ENCODE results near the gene PRR14. TPM values are rescaled to one million over a fixed set of nuclear protein-coding genes. Genes with fewer than 3 reads are reported as not detected.
A peak's percentile ranks its signal among the peaks of the same experiment; 100 is the strongest.
"Not testable (repeated sequence)": the region's sequence is repeated elsewhere in the genome, so short reads cannot be mapped to it uniquely, and the experiment has no call there.

Gene PRR14
- total and polyA plus RNA-seq, 2 donors (not counting 1 experiment from before 2014, with no cell fraction given), result 2.5 to 6.6 TPM

- Histone ChIP-seq H3K9me3 (ENCODE audit: control insufficient read depth, insufficient read depth, low read depth, low read length) (no peaks in the 10 kb centered on the region), H3K27me3 (ENCODE audit: control insufficient read depth, insufficient read depth, low read length) (no peaks in the 10 kb centered on the region), H2AFZ (ENCODE audit: low read length) (no peak overlapping the region), H3K27ac (ENCODE audit: insufficient read depth, low read length) (no peak overlapping the region), H3K4me1 (ENCODE audit: control insufficient read depth, extremely low read depth, insufficient read depth, low read length) (peaks cover 5% of the 10 kb centered on the region), H3K79me2 (ENCODE audit: control insufficient read depth, insufficient read depth, low read length) (peaks cover 33% of the 10 kb centered on the region), H4K20me1 (ENCODE audit: control insufficient read depth, extremely low read depth, insufficient read depth, low read length) (no peaks in the 10 kb centered on the region), H3K4me2 (ENCODE audit: extremely low read depth, insufficient read depth, low read length) (no peak overlapping the region), H3K4me3 (replicated peaks in 1 of 4; ENCODE audit: control extremely low read depth in 1 of 4, insufficient read depth in 1 of 4, low read depth in 3 of 4, low read length in 4 of 4) (peak overlapping the region in 1 of 4 experiments; percentile 97), H3K9ac (ENCODE audit: insufficient read depth, low read length) (no peak overlapping the region), H3K36me3 (ENCODE audit: control insufficient read depth, insufficient read depth, low read length) (peaks cover 11% of the 10 kb centered on the region)
- TF ChIP-seq EZH2 (IDR thresholded peaks at IDR 0.05; ENCODE audit: low read length, missing control alignments), result no peak
- TF ChIP-seq CTCF (conservative IDR thresholded peaks at IDR 0.05 in 1 of 2, IDR thresholded peaks at IDR 0.05 in 1 of 2; ENCODE audit: low read depth in 1 of 2, low read length in 2 of 2), result no peak
- no peak for DNase-seq (ENCODE audit: low read depth in 2 of 2)
Observed at GRCh38 chr16:30700971-30701370, 50.2 kb downstream of the PRR14 start.

GRCh38 chr16:30703071-30703470 is 52.3 kb downstream of the PRR14 start:
- not testable (repeated sequence) for H3K27me3 ChIP-seq (ENCODE audit: control insufficient read depth, insufficient read depth, low read length)
- peaks cover 25% of the 10 kb centered on the region for H3K36me3 ChIP-seq (ENCODE audit: control insufficient read depth, insufficient read depth, low read length)

GRCh38 chr16:30703971-30704370 is 53.2 kb downstream of the PRR14 start:
- no peaks in the 10 kb centered on the region for H3K9me3 ChIP-seq (ENCODE audit: control insufficient read depth, insufficient read depth, low read depth, low read length)
- H3K4me1 ChIP-seq (ENCODE audit: control insufficient read depth, extremely low read depth, insufficient read depth, low read length), result peaks cover 3% of the 10 kb centered on the region
- DNase-seq (ENCODE audit: low read depth in 2 of 2), result no peak
- H3K4me3 ChIP-seq (replicated peaks in 1 of 4; ENCODE audit: control extremely low read depth in 1 of 4, insufficient read depth in 1 of 4, low read depth in 3 of 4, low read length in 4 of 4), result no peak overlapping the region
- H3K4me2 ChIP-seq (ENCODE audit: extremely low read depth, insufficient read depth, low read length), result no peak overlapping the region
- H3K36me3 ChIP-seq (ENCODE audit: control insufficient read depth, insufficient read depth, low read length), result peaks cover 28% of the 10 kb centered on the region
- no peak overlapping the region for H2AFZ ChIP-seq (ENCODE audit: low read length)
- no peak for TF ChIP-seq CTCF (conservative IDR thresholded peaks at IDR 0.05 in 1 of 2, IDR thresholded peaks at IDR 0.05 in 1 of 2; ENCODE audit: low read depth in 1 of 2, low read length in 2 of 2)
- TF ChIP-seq EZH2 (IDR thresholded peaks at IDR 0.05; ENCODE audit: low read length, missing control alignments), result no peak
- H3K27me3 ChIP-seq (ENCODE audit: control insufficient read depth, insufficient read depth, low read length), result no peaks in the 10 kb centered on the region
- no peaks in the 10 kb centered on the region for H4K20me1 ChIP-seq (ENCODE audit: control insufficient read depth, extremely low read depth, insufficient read depth, low read length)
- peaks cover 33% of the 10 kb centered on the region for H3K79me2 ChIP-seq (ENCODE audit: control insufficient read depth, insufficient read depth, low read length)
- H3K9ac ChIP-seq (ENCODE audit: insufficient read depth, low read length), result no peak overlapping the region
- no peak overlapping the region for H3K27ac ChIP-seq (ENCODE audit: insufficient read depth, low read length)

More at GRCh38 chr16:30703071-30703470, 52.3 kb downstream of the PRR14 start:
- H3K4me3 ChIP-seq (replicated peaks in 1 of 4; ENCODE audit: control extremely low read depth in 1 of 4, insufficient read depth in 1 of 4, low read depth in 3 of 4, low read length in 4 of 4); H3K27ac ChIP-seq (ENCODE audit: insufficient read depth, low read length); H2AFZ ChIP-seq (ENCODE audit: low read length); DNase-seq (ENCODE audit: low read depth in 2 of 2); H4K20me1 ChIP-seq (ENCODE audit: control insufficient read depth, extremely low read depth, insufficient read depth, low read length); H3K9ac ChIP-seq (ENCODE audit: insufficient read depth, low read length); H3K4me1 ChIP-seq (ENCODE audit: control insufficient read depth, extremely low read depth, insufficient read depth, low read length); H3K4me2 ChIP-seq (ENCODE audit: extremely low read depth, insufficient read depth, low read length); H3K9me3 ChIP-seq (ENCODE audit: control insufficient read depth, insufficient read depth, low read depth, low read length): not testable (repeated sequence)
- H3K79me2 ChIP-seq (ENCODE audit: control insufficient read depth, insufficient read depth, low read length), result peaks cover 33% of the 10 kb centered on the region

Other genes with a start within 250 kb of the PRR14 start
- gene ZNF771, start 243.4 kb upstream of the PRR14 start, total RNA-seq, result 8.4 and 10.5 TPM in 2 replicates
- gene ZNF771, start 243.4 kb upstream of the PRR14 start, polyA plus RNA-seq, result 3.1 and 4.5 TPM in 2 replicates
- 6.6 and 8.5 TPM in 2 replicates for gene DCTPP1, start 220.9 kb upstream of the PRR14 start, total RNA-seq
- 23.6 and 38.1 TPM in 2 replicates for gene DCTPP1, start 220.9 kb upstream of the PRR14 start, polyA plus RNA-seq
- 19.3 and 26.6 TPM in 2 replicates for gene SEPHS2, start 205.1 kb upstream of the PRR14 start, total RNA-seq
- gene SEPHS2, start 205.1 kb upstream of the PRR14 start, polyA plus RNA-seq, result 39.3 and 41.8 TPM in 2 replicates
- gene ITGAL, start 178.2 kb upstream of the PRR14 start, total RNA-seq, result not detected in 2 replicates
- not detected in 2 replicates for gene ITGAL, start 178.2 kb upstream of the PRR14 start, polyA plus RNA-seq
- 21.8 and 23.9 TPM in 2 replicates for gene ZNF768, start 124.4 kb upstream of the PRR14 start, total RNA-seq
- gene ZNF768, start 124.4 kb upstream of the PRR14 start, polyA plus RNA-seq, result 8.2 and 9.5 TPM in 2 replicates
- gene ZNF747, start 116.1 kb upstream of the PRR14 start, total RNA-seq, result 7.4 and 10.6 TPM in 2 replicates
- 3.9 and 4.4 TPM in 2 replicates for gene ZNF747, start 116.1 kb upstream of the PRR14 start, polyA plus RNA-seq
- gene ZNF764, start 92.6 kb upstream of the PRR14 start, total RNA-seq, result 3.1 TPM in 2 replicates
- 2.4 and 2.6 TPM in 2 replicates for gene ZNF764, start 92.6 kb upstream of the PRR14 start, polyA plus RNA-seq
- gene ZNF688, start 79.2 kb upstream of the PRR14 start, total RNA-seq, result 10.3 and 12.9 TPM in 2 replicates
- 3.0 and 3.1 TPM in 2 replicates for gene ZNF688, start 79.2 kb upstream of the PRR14 start, polyA plus RNA-seq
- gene ZNF785, start 65.3 kb upstream of the PRR14 start, total RNA-seq, result 6.6 and 8.7 TPM in 2 replicates
- 4.7 and 7.1 TPM in 2 replicates for gene ZNF785, start 65.3 kb upstream of the PRR14 start, polyA plus RNA-seq
- gene ZNF689, start 40.6 kb upstream of the PRR14 start, total RNA-seq, result 4.6 and 6.1 TPM in 2 replicates
- 3.5 and 4.2 TPM in 2 replicates for gene ZNF689, start 40.6 kb upstream of the PRR14 start, polyA plus RNA-seq
- gene FBRS, start 7.5 kb downstream of the PRR14 start, total RNA-seq, result 16.7 and 20.8 TPM in 2 replicates
- gene FBRS, start 7.5 kb downstream of the PRR14 start, polyA plus RNA-seq, result 5.5 and 8.2 TPM in 2 replicates
- gene SRCAP, start 48.2 kb downstream of the PRR14 start, total RNA-seq, result 11.3 and 14.2 TPM in 2 replicates
- 3.5 and 6.4 TPM in 2 replicates for gene SRCAP, start 48.2 kb downstream of the PRR14 start, polyA plus RNA-seq
- 11.8 and 15.4 TPM in 2 replicates for gene PHKG2, start 97.5 kb downstream of the PRR14 start, total RNA-seq
- 19.4 and 23.8 TPM in 2 replicates for gene PHKG2, start 97.5 kb downstream of the PRR14 start, polyA plus RNA-seq
- 0.77 and 1.3 TPM in 2 replicates for gene CFAP119, start 111.1 kb downstream of the PRR14 start, total RNA-seq
- gene CFAP119, start 111.1 kb downstream of the PRR14 start, polyA plus RNA-seq, result 1.5 and 2.0 TPM in 2 replicates
- 56.8 TPM in 2 replicates for gene RNF40, start 111.4 kb downstream of the PRR14 start, total RNA-seq
- gene RNF40, start 111.4 kb downstream of the PRR14 start, polyA plus RNA-seq, result 42.0 and 68.2 TPM in 2 replicates
- gene ZNF629, start 136.2 kb downstream of the PRR14 start, total RNA-seq, result 6.4 and 7.3 TPM in 2 replicates
- 5.8 and 6.2 TPM in 2 replicates for gene ZNF629, start 136.2 kb downstream of the PRR14 start, polyA plus RNA-seq
- gene BCL7C, start 243.1 kb downstream of the PRR14 start, total RNA-seq, result 28.2 and 31.3 TPM in 2 replicates
- gene BCL7C, start 243.1 kb downstream of the PRR14 start, polyA plus RNA-seq, result 24.8 and 25.6 TPM in 2 replicates
- 1.8 and 5.3 TPM in 2 replicates for gene CTF1, start 245.7 kb downstream of the PRR14 start, total RNA-seq
- gene CTF1, start 245.7 kb downstream of the PRR14 start, polyA plus RNA-seq, result 8.8 and 9.8 TPM in 2 replicates

Data from fibroblast of lung (primary cell).